CD4-positive, alpha-beta T cell treated with Interleukin-1 beta for 1 hour (primary cell): ENCODE measurements around the gene AMIGO1.

ENCODE experiments used
- DNase-seq, 2 donors: peaks; one replicate each; pipeline ENCODE4 v3.0.0-alpha.2; 2020 to 2022

The AMIGO1 gene

GRCh38 chr1:109532365-109533136, 23.0 kb upstream of the AMIGO1 start:
- DNase-seq: peak; percentile 86 to 91

GRCh38 chr1:109531826-109532364, 22.4 kb upstream of the AMIGO1 start:
- DNase-seq: no peak

- DNase-seq: no peak
These were observed 21.9 kb upstream of the AMIGO1 start for GRCh38 chr1:109531380-109531779.

- DNase-seq: no peak
These were observed 21.0 kb upstream of the AMIGO1 start for GRCh38 chr1:109530457-109531087.

GRCh38 chr1:109529881-109530456, 20.4 kb upstream of the AMIGO1 start:
- DNase-seq: no peak

- no peak for DNase-seq
These were observed 19.2 kb upstream of the AMIGO1 start for GRCh38 chr1:109528712-109529111.

GRCh38 chr1:109527846-109528695, 18.5 kb upstream of the AMIGO1 start:
- no peak for DNase-seq

GRCh38 chr1:109527098-109527811, 17.7 kb upstream of the AMIGO1 start:
- no peak for DNase-seq

GRCh38 chr1:109523706-109524105, 14.2 kb upstream of the AMIGO1 start:
- no peak for DNase-seq

- DNase-seq: no peak
These were observed 12.5 kb upstream of the AMIGO1 start for GRCh38 chr1:109522026-109522425.

GRCh38 chr1:109521002-109521951, 11.8 kb upstream of the AMIGO1 start:
- DNase-seq: no peak

- no peak for DNase-seq
These were observed 7.8 kb upstream of the AMIGO1 start for GRCh38 chr1:109517337-109517736.

- DNase-seq: no peak
These were observed 7.3 kb upstream of the AMIGO1 start for GRCh38 chr1:109516872-109517271.

GRCh38 chr1:109514846-109515245, 5.3 kb upstream of the AMIGO1 start:
- no peak for DNase-seq

- no peak for DNase-seq
These were observed 3.7 kb upstream of the AMIGO1 start for GRCh38 chr1:109513110-109513710.

- DNase-seq: no peak
These were observed 703 bp downstream of the AMIGO1 start for GRCh38 chr1:109508873-109509175.

GRCh38 chr1:109508001-109508872, 1.3 kb downstream of the AMIGO1 start:
- DNase-seq: no peak

GRCh38 chr1:109504974-109505373, 4.6 kb downstream of the AMIGO1 start:
- DNase-seq: no peak

GRCh38 chr1:109503935-109504334, 5.6 kb downstream of the AMIGO1 start:
- DNase-seq: peak in 1 of 2 donors; percentile 25

- peak; percentile 73 to 77 for DNase-seq
These were observed 7.1 kb downstream of the AMIGO1 start for GRCh38 chr1:109502364-109502851.
